AG04450 (cell line): ENCODE data around the gene MIB2. TPM values are rescaled to one million over a fixed set of nuclear protein-coding genes. Genes with fewer than 3 reads are reported as not detected.

ENCODE experiments used
- CTCF ChIA-PET: fragments of 300-600, 350-600 bp; formaldehyde crosslinking; extraction: SDS; loops from one replicate; lab custom pipeline; 2022; ENCODE audit warnings: antibody characterized with exemption, inconsistent platforms; lab: Charles Lee
- POLR2A ChIA-PET: fragments of 350-600 bp; formaldehyde crosslinking; extraction: SDS; loops from one replicate; lab custom pipeline; 2021; ENCODE audit warnings: antibody characterized with exemption, inconsistent platforms; lab: Yijun Ruan, JAX
- DNase-seq: peaks from one replicate; pipeline ENCODE4 v3.0.0-alpha.2; 2011; ENCODE audit warnings: low read depth, low spot score
- H3K27ac ChIP-seq: one replicate; pipeline ENCODE4 v1.5.1; 2012; ENCODE audit warnings: low read depth, low read length, control low read depth
- H3K27me3 ChIP-seq: one replicate; pipeline ENCODE4 v1.6.0; 2012; ENCODE audit warnings: low read length; ENCODE audit not compliant: control insufficient read depth, insufficient read depth
- H3K4me3 ChIP-seq: 2 replicates; pipeline ENCODE4 v1.5.1; 2011; ENCODE audit warnings: mild to moderate bottlenecking, low read depth, low read length, control low read depth
- H3K9me3 ChIP-seq: 2 replicates; pipeline ENCODE4 v1.5.1; 2012; ENCODE audit warnings: low read length; ENCODE audit not compliant: control insufficient read depth, insufficient read depth
- polyA plus RNA-seq: library from polyadenylated mRNA; depleted of rRNA; stranded (reverse); fragments of >200 nt; gene quantifications from 2 replicates; pipeline ENCODE4 v1.2.3, GENCODE V29; 2011
- TF ChIP-seq, protein P1 (sequence below): IDR thresholded peaks from 2 replicates; pipeline ENCODE4 v1.5.1; 2011; ENCODE audit warnings: low read depth, low read length, control low read depth, inconsistent platforms

Gene MIB2
- polyA plus RNA-seq, 1 experiment = 9.4 TPM

DNA sequence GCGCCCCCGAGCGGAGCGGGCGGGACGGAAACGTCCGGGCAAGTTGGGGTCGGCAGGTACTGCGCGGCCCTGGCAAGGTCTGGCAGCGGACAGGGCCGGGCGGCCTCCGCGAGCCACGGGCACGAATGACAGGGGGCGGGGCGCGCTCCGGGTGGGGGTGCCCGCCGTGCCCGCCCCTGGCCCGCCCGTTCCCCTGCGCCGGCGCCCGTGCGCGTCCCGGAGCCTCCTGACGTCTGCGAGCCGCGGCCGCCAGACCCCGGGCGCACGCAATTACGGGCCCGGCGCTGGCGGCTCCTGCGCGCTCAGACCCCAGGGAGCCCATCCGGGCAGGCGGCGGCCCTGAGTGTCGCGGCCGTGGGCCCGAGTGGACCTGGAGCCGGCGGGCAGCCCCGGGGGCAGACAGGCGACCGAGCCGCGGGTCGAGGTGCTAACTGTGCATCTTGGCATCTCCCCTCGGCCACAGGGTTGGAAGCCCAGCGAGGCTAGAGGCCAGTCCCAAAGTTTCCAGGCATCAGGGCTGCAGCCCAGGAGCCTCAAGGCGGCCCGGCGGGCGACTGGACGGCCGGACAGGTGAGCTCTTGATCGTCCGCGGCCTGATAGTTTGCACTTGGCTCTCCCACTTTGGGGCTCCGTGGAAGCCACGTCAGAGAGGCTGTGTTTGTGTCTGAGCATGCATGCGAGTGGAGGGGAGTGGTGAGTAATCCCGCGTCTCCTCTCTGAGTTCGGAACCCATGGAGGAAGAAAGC, 918 bp downstream of the MIB2 start:
- peak overlapping the region; percentile 39 for H3K27ac ChIP-seq
- POLR2A ChIA-PET = interaction anchor here (0.9 to 3.0 kb wide), 4 partner anchors 10 to 80 kb away, joined by 3 to 12 read pairs (median 4); partner anchors contain the start of gene MMP23B
- H3K9me3 ChIP-seq = no peaks in the 10 kb centered on the region; the same call in 1 of the 2 replicates
- peak overlapping the region; percentile 93 for H3K4me3 ChIP-seq
- TF ChIP-seq, protein P1, sequence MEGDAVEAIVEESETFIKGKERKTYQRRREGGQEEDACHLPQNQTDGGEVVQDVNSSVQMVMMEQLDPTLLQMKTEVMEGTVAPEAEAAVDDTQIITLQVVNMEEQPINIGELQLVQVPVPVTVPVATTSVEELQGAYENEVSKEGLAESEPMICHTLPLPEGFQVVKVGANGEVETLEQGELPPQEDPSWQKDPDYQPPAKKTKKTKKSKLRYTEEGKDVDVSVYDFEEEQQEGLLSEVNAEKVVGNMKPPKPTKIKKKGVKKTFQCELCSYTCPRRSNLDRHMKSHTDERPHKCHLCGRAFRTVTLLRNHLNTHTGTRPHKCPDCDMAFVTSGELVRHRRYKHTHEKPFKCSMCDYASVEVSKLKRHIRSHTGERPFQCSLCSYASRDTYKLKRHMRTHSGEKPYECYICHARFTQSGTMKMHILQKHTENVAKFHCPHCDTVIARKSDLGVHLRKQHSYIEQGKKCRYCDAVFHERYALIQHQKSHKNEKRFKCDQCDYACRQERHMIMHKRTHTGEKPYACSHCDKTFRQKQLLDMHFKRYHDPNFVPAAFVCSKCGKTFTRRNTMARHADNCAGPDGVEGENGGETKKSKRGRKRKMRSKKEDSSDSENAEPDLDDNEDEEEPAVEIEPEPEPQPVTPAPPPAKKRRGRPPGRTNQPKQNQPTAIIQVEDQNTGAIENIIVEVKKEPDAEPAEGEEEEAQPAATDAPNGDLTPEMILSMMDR = no peak
- DNase-seq = no peak
- no peaks in the 10 kb centered on the region for H3K27me3 ChIP-seq
- CTCF ChIA-PET = no interaction called here

GRCh38 chr1:1616838-1617237, 1.5 kb downstream of the MIB2 start:
- Histone ChIP-seq H3K9me3 (no peaks in the 10 kb centered on the region; the same call in 1 of the 2 replicates), H3K27me3 (no peaks in the 10 kb centered on the region), H3K27ac (peak overlapping the region; percentile 39), H3K4me3 (peak overlapping the region; percentile 93)
- POLR2A ChIA-PET = interaction anchor here (0.6 kb wide), 1 partner anchor 292 kb away, joined by 3 read pairs; no protein-coding TSS in a partner anchor
- CTCF ChIA-PET = no interaction called here
- no peak for DNase-seq
- TF ChIP-seq, protein P1 = no peak

DNA sequence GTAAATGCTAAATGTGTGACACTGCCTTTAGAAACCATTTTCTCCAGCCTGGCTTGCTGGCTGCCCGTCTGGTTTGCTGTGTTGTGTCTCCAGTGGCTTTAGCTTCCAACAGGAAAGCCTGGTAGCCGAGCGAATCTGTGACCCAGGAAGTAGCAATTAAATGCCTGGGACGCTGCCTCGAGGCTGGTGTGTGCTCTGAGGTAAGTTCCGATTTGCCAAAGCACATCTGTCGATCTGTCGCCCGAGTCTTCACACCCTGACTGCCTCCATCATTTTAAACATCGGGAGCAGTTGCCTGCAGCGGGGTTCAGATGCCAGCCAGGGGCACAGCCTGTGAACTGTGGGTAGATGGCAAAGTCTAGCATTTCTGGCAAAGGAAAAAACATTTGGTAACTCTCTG, 2.2 kb downstream of the MIB2 start:
- ChIA-PET CTCF (no interaction called here), POLR2A (interaction anchor here (0.6 kb wide), 1 partner anchor 292 kb away, joined by 3 read pairs; no protein-coding TSS in a partner anchor)
- no peak for DNase-seq
- no peak overlapping the region for H3K27ac ChIP-seq
- peak overlapping the region; percentile 93; the same call in 1 of the 2 replicates for H3K4me3 ChIP-seq
- H3K9me3 ChIP-seq = no peaks in the 10 kb centered on the region; the same call in 1 of the 2 replicates
- TF ChIP-seq, protein P1 = no peak
- no peaks in the 10 kb centered on the region for H3K27me3 ChIP-seq

- DNase-seq = no peak
- Histone ChIP-seq H3K4me3 (no peak overlapping the region), H3K27me3 (no peaks in the 10 kb centered on the region), H3K27ac (no peak overlapping the region), H3K9me3 (no peaks in the 10 kb centered on the region; the same call in 1 of the 2 replicates)
- POLR2A ChIA-PET = no interaction called here
- CTCF ChIA-PET = no interaction called here
- TF ChIP-seq, protein P1 = no peak
Measured at GRCh38 chr1:1617925-1618324, 2.6 kb downstream of the MIB2 start.
